Right atrium auricular region (tissue), 2 donors: ENCODE results near the gene CDC45. TPM values are rescaled to one million over a fixed set of nuclear protein-coding genes. Genes with fewer than 3 reads are reported as not detected.

Experiments
- DNase-seq: peaks from one replicate; pipeline ENCODE4 v3.0.0-alpha.2; 2019; ENCODE audit warnings: low spot score
- H3K27ac ChIP-seq, 2 donors: fragments of 200-600 bp; sonication (generic); 1 replicate in 1 of 2; 2 replicates in 1 of 2; pipeline ENCODE4 v1.5.1; 2016 to 2019
- H3K27me3 ChIP-seq, 2 donors: fragments of 200-600 bp; sonication (generic); one replicate each; pipeline versions ENCODE4 v1.5.1 to v1.6.0; 2017 to 2019
- H3K36me3 ChIP-seq: fragments of 200-600 bp; sonication (generic); one replicate; pipeline ENCODE4 v1.5.1; 2016
- H3K4me1 ChIP-seq, 2 donors: fragments of 200-600 bp; sonication (generic); one replicate each; pipeline versions ENCODE4 v1.5.1 to v1.6.0; 2017 to 2019
- H3K4me3 ChIP-seq, 2 donors: fragments of 200-600 bp; sonication (generic); 1 replicate in 1 of 2; 2 replicates in 1 of 2; pipeline ENCODE4 v1.5.1; 2017 to 2019; ENCODE audit warnings: mild to moderate bottlenecking in 1 of 2, moderate library complexity in 1 of 2
- H3K9me3 ChIP-seq, 2 donors: fragments of 200-600 bp; sonication (generic); one replicate each; pipeline ENCODE4 v1.5.1; 2019
- total RNA-seq, 2 donors: library from RNA; depleted of rRNA; stranded (reverse); fragments of >200 nt; gene quantifications; one replicate each; pipeline ENCODE4 v1.1.0, GENCODE V29; 2016
- TF ChIP-seq, protein P1 (sequence below), 2 donors: fragments of 200-600 bp; sonication (generic); IDR thresholded peaks; one replicate each; pipeline ENCODE4 v1.5.1; 2019; ENCODE audit warnings: antibody characterized with exemption in 2 of 2

CDC45 gene
- total RNA-seq, 2 donors from 2014 or later = 3.3 TPM; not detected in 1

DNA sequence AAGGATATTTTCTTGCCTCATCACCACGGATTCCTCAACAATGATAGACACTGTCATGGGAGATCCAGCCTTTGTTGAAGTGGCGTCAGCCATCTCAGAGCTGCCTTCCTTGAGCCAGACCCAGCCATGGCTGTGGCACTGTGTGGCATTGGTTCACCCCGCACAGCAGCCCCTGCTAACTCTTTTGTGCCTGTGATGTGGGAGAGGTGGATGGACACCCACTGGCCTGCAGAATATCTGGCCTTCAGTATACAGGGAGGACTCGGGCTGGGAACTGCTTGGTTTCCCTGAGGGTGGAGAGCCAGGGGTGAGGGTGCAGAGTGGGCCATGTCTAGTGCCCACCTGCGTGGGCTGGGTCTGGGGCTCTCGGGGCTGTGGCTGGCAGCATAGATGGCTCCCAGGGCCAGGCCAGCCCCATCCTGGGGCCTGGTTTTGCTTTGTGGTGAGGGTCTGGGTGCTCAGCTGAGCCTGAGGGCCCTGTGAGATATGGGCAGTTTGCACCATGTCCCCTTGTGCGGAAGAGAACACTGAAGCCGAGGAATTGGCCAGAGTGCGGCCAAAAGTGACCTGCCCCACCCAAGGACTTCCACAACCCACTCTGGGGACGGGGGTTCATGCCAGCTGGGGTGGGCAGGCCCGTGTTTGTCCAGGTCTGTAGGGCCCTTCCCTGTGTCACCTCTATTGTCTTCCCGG is 38.3 kb downstream of the CDC45 start:
- TF ChIP-seq, protein P1, sequence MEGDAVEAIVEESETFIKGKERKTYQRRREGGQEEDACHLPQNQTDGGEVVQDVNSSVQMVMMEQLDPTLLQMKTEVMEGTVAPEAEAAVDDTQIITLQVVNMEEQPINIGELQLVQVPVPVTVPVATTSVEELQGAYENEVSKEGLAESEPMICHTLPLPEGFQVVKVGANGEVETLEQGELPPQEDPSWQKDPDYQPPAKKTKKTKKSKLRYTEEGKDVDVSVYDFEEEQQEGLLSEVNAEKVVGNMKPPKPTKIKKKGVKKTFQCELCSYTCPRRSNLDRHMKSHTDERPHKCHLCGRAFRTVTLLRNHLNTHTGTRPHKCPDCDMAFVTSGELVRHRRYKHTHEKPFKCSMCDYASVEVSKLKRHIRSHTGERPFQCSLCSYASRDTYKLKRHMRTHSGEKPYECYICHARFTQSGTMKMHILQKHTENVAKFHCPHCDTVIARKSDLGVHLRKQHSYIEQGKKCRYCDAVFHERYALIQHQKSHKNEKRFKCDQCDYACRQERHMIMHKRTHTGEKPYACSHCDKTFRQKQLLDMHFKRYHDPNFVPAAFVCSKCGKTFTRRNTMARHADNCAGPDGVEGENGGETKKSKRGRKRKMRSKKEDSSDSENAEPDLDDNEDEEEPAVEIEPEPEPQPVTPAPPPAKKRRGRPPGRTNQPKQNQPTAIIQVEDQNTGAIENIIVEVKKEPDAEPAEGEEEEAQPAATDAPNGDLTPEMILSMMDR (IDR thresholded peaks at IDR 0.05) = no peak
- no peaks in the 10 kb centered on the region for H3K27me3 ChIP-seq
- H3K9me3 ChIP-seq = peaks cover 0 to 13% of the 10 kb centered on the region in 2 donors
- no peaks in the 10 kb centered on the region for H3K36me3 ChIP-seq
- no peak for DNase-seq
- peaks cover 0 to 6% of the 10 kb centered on the region in 2 donors for H3K4me1 ChIP-seq
- no peak overlapping the region for H3K4me3 ChIP-seq
- H3K27ac ChIP-seq = no peak overlapping the region

DNA sequence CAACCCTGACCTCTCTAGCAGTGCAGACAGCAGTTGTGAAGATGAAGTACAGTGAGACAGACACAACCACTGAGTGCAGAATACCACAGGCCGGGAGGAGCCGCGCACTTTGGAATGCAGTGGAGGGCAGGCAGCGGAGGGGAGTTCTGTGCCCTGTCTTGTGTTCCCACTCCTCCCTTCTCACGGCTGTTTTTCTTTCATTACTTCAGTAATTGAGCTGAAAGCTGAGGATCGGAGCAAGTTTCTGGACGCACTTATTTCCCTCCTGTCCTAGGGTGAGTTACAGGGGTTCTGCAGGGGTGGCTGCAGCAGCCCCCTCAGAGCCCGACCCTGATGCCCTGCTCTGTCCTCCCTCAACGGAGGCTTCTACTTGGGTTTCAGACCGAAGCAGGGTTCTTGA is 38.9 kb downstream of the CDC45 start:
- TF ChIP-seq, protein P1 (IDR thresholded peaks at IDR 0.05) = no peak
- Histone ChIP-seq H3K9me3 (peaks cover 0 to 7% of the 10 kb centered on the region in 2 donors), H3K4me1 (peaks cover 0 to 12% of the 10 kb centered on the region in 2 donors), H3K4me3 (no peak overlapping the region), H3K36me3 (no peaks in the 10 kb centered on the region), H3K27me3 (peaks cover 0 to 2% of the 10 kb centered on the region in 2 donors), H3K27ac (no peak overlapping the region)
- DNase-seq = no peak

DNA sequence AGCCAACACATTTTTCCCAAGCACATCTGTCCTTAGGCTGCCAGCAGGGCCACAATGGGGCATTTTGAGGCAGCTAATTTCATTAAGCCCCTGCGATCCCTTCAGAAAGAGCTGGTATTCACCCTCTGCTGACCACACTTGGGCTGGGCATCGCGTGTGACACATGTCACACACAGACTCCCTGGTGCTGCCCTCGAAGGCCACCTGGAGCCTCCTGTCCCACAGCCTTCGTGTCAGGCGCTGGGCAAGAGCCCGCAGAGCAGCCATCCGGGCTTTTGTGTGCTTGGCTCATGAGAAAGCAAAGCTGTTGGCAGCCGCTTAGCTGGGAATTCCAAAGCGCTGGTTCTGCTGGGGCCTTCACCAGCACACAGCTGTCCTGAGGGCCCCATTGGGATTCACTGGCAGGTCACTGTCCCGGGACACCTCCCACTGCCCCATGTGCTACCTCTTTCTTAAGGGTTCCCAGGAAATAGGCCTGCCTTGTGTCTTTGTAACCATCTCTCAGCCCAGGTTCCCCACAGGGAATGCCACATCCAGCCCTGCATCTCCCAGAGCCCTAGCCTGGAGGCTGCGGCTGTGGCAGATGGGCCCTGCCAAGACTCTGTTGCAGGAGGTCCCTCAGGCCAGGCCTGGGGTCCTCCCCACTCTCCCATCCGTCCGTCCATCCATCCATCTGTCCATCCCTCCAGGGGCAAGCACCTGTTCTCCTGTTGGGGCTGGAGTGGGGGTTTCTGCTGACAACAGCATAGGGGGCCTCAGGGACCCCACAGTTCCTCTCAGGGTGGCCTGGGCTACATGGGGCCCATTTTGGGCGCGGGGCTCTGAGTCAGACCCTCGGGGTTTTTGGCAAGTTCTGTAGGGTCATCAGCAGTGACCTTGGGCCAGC is 39.6 kb downstream of the CDC45 start:
- peaks cover 0 to 17% of the 10 kb centered on the region in 2 donors for H3K4me1 ChIP-seq
- H3K9me3 ChIP-seq = peaks cover 0 to under 1% of the 10 kb centered on the region in 2 donors
- H3K4me3 ChIP-seq = no peak overlapping the region
- no peaks in the 10 kb centered on the region for H3K36me3 ChIP-seq
- no peak overlapping the region for H3K27ac ChIP-seq
- TF ChIP-seq, protein P1 (IDR thresholded peaks at IDR 0.05) = no peak
- DNase-seq = no peak
- H3K27me3 ChIP-seq = peaks cover 0 to 8% of the 10 kb centered on the region in 2 donors

DNA sequence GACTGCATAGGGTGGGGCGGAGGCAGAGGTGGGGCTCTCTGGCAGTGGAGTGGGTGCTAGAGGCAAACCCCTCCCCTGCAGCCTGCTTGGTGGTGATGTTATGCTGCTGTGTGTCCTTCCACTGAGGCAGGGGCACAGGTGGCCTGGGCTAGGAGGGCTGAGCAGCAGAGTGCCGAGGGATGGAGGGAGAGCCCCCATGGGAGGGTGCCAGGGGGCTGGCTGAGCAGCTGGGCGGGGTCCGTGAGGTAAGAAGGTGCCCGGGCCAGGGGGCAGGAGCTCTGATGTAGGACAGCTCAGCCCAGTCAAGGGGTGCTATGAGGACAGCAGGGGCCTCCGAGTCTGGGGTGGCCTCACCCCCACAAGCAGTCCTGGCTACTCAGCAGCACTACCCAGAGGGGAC is 40.3 kb downstream of the CDC45 start:
- TF ChIP-seq, protein P1 (IDR thresholded peaks at IDR 0.05) = no peak
- H3K4me1 ChIP-seq = peaks cover 0 to 22% of the 10 kb centered on the region in 2 donors
- no peak overlapping the region for H3K4me3 ChIP-seq
- H3K27me3 ChIP-seq = peaks cover 0 to 9% of the 10 kb centered on the region in 2 donors
- H3K36me3 ChIP-seq = no peaks in the 10 kb centered on the region
- H3K9me3 ChIP-seq = no peaks in the 10 kb centered on the region
- H3K27ac ChIP-seq = no peak overlapping the region
- no peak for DNase-seq

DNA sequence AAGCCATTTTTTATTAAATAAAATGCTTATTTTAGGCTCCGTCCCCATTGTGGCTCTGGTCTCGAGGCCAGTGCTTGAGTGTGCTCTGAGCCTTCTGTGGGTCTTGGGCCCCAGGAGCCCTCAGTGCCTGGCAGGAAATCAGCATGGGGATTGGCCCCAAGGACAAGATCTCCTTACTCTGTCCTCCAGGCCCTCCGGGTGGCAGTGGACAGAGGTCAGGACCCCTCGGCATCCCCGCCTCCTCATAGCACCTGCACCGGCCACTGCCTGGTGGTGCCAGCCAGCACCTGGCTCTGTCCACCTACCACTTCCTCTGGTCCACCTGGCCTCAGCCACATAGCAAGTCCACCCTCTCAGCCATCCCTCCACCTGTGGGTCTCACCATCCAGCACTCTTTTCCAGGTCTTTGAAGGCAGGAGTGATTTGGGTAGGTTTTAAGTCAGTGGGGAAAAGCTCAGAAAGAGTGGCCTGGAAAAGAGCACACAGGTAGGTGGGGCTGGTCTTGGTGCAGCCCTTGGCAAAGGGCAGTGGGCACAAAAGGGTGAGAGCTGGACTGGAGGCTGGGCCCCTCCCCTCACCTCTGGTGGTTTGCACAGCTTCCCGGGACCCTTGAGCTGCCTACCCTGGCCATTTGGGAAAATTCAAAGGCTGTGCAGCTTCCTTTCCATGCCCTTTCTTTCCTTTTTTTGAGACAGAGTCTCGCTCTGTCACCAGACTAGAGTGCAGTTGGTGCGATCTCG is 41.0 kb downstream of the CDC45 start:
- no peak overlapping the region for H3K27ac ChIP-seq

More for the DNA sequence above, 41.0 kb downstream of the CDC45 start:
- no peak for DNase-seq
- H3K9me3 ChIP-seq = no peaks in the 10 kb centered on the region
- TF ChIP-seq, protein P1 (IDR thresholded peaks at IDR 0.05) = no peak
- H3K4me3 ChIP-seq = no peak overlapping the region
- no peaks in the 10 kb centered on the region for H3K36me3 ChIP-seq
- peaks cover 0 to 9% of the 10 kb centered on the region in 2 donors for H3K27me3 ChIP-seq
- peaks cover 0 to 27% of the 10 kb centered on the region in 2 donors for H3K4me1 ChIP-seq
